HepG2 (cell line): Measurements from ENCODE around the gene ANKRD65. TPM values are rescaled to one million over a fixed set of nuclear protein-coding genes. Genes with fewer than 3 reads are reported as not detected.

ENCODE experiments used
- ARID5B ChIP-seq: IDR thresholded peaks from 2 replicates; pipeline ENCODE4 v1.4.0; 2020; ENCODE audit warnings: mild to moderate bottlenecking, missing genetic modification reagents
- BRF2 ChIP-seq: sonication (generic); formaldehyde crosslinking; IDR thresholded peaks from 2 replicates; pipeline ENCODE4 v1.8.1; 2022; ENCODE audit warnings: mild to moderate bottlenecking, missing genetic modification reagents
- GATAD2A ChIP-seq: IDR thresholded peaks from 2 replicates; pipeline ENCODE4 v1.6.1; 2016
- GMEB2 ChIP-seq: IDR thresholded peaks from 2 replicates; pipeline ENCODE4 v1.6.1; 2016; ENCODE audit warnings: missing biosample characterization, missing genetic modification reagents, low read depth
- REL ChIP-seq: sonication (generic); formaldehyde crosslinking; conservative IDR thresholded peaks from 2 replicates; pipeline ENCODE4 v1.8.0; 2022; ENCODE audit warnings: mild to moderate bottlenecking, missing genetic modification reagents, moderate library complexity
- SP1 ChIP-seq, 2 experiments: fragments of 450-650 bp in 1 of 2; sonication (generic) in 1 of 2; formaldehyde crosslinking in 1 of 2; IDR thresholded peaks; 2 replicates each; pipeline versions ENCODE4 v1.4.0 to v1.6.1; 2016 to 2020; ENCODE audit warnings: missing genetic modification reagents in 1 of 2
- ZNF180 ChIP-seq: sonication (generic); formaldehyde crosslinking; IDR thresholded peaks from 2 replicates; pipeline ENCODE4 v1.4.0; 2020; ENCODE audit warnings: low read depth, missing genetic modification reagents, borderline replicate concordance
- ZNF318 ChIP-seq: sonication (generic); formaldehyde crosslinking; IDR thresholded peaks from 2 replicates; pipeline ENCODE4 v1.4.0; 2020; ENCODE audit warnings: mild to moderate bottlenecking, missing genetic modification reagents
- ZNF484 ChIP-seq: sonication (generic); formaldehyde crosslinking; IDR thresholded peaks from 2 replicates; pipeline ENCODE4 v1.5.1; 2020; ENCODE audit warnings: mild to moderate bottlenecking, low read depth, missing genetic modification reagents, borderline replicate concordance
- ZNF569 ChIP-seq: sonication (generic); formaldehyde crosslinking; IDR thresholded peaks from 2 replicates; pipeline ENCODE4 v1.5.0; 2020; ENCODE audit warnings: mild to moderate bottlenecking, missing genetic modification reagents, moderate library complexity, borderline replicate concordance
- ZNF781 ChIP-seq: sonication (generic); formaldehyde crosslinking; IDR thresholded peaks from 2 replicates; pipeline ENCODE4 v1.5.1; 2020; ENCODE audit warnings: borderline replicate concordance, mild to moderate bottlenecking, missing genetic modification reagents; ENCODE audit errors: not compliant biosample characterization
- polyA plus RNA-seq, 8 experiments: library from polyadenylated mRNA; depleted of rRNA in 3 of 8; stranded (reverse) in 7 of 8; unstranded in 1 of 8; fragments of >200 nt; fragmentation: Illumina TruSeq in 4 of 8; extraction: Trizol in 4 of 8; gene quantifications; 2 replicates each; pipeline versions ENCODE4 v1.2.1 to v1.2.3, GENCODE V29; 2011 to 2016; ENCODE audit warnings: low read depth in 4 of 8, missing spikeins in 1 of 8, mixed read lengths in 1 of 8; ENCODE audit not compliant: insufficient read depth in 1 of 8
- total RNA-seq, 5 experiments: library from RNA; depleted of rRNA; stranded (reverse); fragments of >200 nt; fragmentation: Illumina TruSeq; extraction: Trizol; gene quantifications; 2 replicates each; pipeline ENCODE4 v1.2.3, GENCODE V29; 2016; ENCODE audit warnings: low read depth in 1 of 5

ANKRD65 gene
- total and polyA plus RNA-seq, 2 of the 13 experiments (the other 11 are each of a cell fraction or from before 2014, with no cell fraction given): 12.1 to 30.1 TPM

DNA sequence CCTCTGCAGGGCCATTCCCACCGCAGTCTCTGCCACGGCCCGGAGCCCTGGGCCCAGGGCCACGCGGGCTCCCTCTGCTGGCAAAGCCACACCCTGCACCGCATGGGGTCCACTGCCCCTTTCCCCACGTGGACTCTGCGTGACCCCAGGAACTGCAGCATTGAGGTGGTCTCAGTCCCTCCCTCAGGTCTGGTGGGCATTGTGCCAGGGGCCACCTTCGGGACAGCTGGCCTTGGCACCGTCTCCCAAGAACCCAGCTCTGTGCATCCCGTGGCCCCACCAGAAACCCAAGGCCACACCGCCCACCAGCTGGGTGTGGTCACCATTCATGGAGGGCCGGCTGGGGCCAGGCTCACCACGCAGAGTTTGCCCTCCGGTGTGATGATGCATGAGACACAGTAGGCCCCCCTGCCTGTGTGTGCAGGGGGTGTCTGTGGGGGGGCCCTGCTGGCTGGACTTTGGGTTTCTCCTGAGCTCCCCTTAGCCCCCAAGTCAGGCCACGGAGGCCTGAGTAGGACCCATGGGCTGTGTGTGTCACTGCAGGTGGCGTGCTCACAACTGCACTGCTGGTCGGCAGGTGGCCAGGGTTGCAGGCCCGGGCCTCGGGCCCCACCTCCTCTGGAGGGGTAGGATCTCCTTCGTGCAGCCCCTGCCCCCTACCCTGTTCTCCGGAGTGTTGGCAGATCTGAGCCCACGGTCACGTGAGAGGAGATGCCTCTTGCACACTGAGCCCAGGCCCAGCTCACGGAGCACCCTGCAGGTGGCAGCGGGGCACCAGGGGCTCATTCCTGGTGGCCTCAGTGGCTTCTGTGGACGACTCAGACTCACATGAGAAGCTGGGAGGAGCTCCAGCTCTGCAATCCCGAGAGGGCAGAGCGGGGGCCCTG lies 20.2 kb upstream of the ANKRD65 start (continued):
- no peak for TF ChIP-seq BRF2 (CRISPR knock-in tag)
- TF ChIP-seq GMEB2 (CRISPR knock-in tag): no peak
- no peak for TF ChIP-seq ZNF180 (CRISPR knock-in tag)
- TF ChIP-seq SP1 (IDR thresholded peaks at IDR 0.05): no peak
- peak; percentile 21; the same call in 1 of the 2 replicates for TF ChIP-seq SP1 (CRISPR knock-in tag; IDR thresholded peaks at IDR 0.05)
- peak; percentile 94 for TF ChIP-seq ZNF318 (CRISPR knock-in tag)
- no peak for TF ChIP-seq REL
- no peak for TF ChIP-seq ZNF781 (CRISPR knock-in tag)
- TF ChIP-seq GATAD2A: peak; percentile 81
- TF ChIP-seq ZNF569 (CRISPR knock-in tag): no peak
- TF ChIP-seq ZNF484 (CRISPR knock-in tag): no peak
- TF ChIP-seq ARID5B (CRISPR knock-in tag): peak; percentile 26; the same call in 1 of the 2 replicates
